ENCODE results near the gene CD2AP. TPM values are rescaled to one million over a fixed set of nuclear protein-coding genes. Genes with fewer than 3 reads are reported as not detected.

CD2AP gene
- total RNA-seq, 1 experiment from 2014 or later: 43.8 TPM

DNA sequence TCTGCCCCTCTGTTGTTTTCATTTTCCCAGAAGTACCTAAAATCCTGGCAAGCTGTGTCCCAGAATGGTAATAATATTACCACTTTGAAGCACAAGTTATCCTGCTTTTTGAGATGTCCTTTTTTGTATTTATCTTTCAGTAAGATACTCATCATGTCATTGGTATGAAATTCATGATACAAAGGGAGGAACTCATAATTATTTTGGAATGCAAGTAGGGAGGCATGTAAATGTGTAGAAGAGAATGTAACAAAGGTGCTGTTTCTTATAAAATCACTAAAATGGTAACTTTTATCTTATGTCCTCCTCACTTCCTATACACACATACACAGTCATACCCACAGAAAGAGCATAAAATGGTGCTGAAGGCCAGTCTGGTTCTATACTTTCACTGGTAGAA is 109.9 kb downstream of the CD2AP start:
- H3K9ac ChIP-seq (ENCODE audit: low read length): no peak overlapping the region
- intact Hi-C loops (cut with micrococcal nuclease): no loop called here
- CTCF ChIA-PET: no interaction called here
- no peaks in the 10 kb centered on the region for H3K9me3 ChIP-seq (ENCODE audit: control insufficient read depth in 1 of 2, insufficient read depth in 1 of 2, low read depth in 1 of 2, low read length in 2 of 2)
- H2AFZ ChIP-seq (ENCODE audit: low read depth, low read length, poor library complexity, severe bottlenecking): no peak overlapping the region
- peaks cover 2 to 6% of the 10 kb centered on the region in 2 experiments; a peak in 1 of 4 replicates for H3K36me3 ChIP-seq (ENCODE audit: control insufficient read depth in 1 of 2, insufficient read depth in 2 of 2, low read length in 2 of 2)
- H3K27me3 ChIP-seq (ENCODE audit: insufficient read depth, low read length): no peaks in the 10 kb centered on the region
- no peaks in the 10 kb centered on the region for H4K20me1 ChIP-seq (ENCODE audit: insufficient read depth)
- no peaks in the 10 kb centered on the region for H3K9me2 ChIP-seq (ENCODE audit: insufficient read depth)
- RAD21 ChIA-PET (ENCODE audit: low non-redundant PET in 1 of 2, low total read pairs in 2 of 2, uncharacterized antibody in 2 of 2, unreplicated experiment in 2 of 2): no interaction called here
- H3K4me2 ChIP-seq (ENCODE audit: low read length): no peak overlapping the region
- no peak for TF ChIP-seq EGR1 (IDR thresholded peaks at IDR 0.05; ENCODE audit: low read depth)
- TF ChIP-seq CEBPB (IDR thresholded peaks at IDR 0.05; ENCODE audit: low read depth): no peak
- TF ChIP-seq EZH2phosphoT487 (IDR thresholded peaks at IDR 0.05; ENCODE audit: borderline replicate concordance): no peak
- TF ChIP-seq SIN3A (IDR thresholded peaks at IDR 0.05; ENCODE audit: low read depth): no peak
- TF ChIP-seq, protein P1, sequence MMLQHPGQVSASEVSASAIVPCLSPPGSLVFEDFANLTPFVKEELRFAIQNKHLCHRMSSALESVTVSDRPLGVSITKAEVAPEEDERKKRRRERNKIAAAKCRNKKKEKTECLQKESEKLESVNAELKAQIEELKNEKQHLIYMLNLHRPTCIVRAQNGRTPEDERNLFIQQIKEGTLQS (IDR thresholded peaks at IDR 0.05): no peak
- no peak for TF ChIP-seq ELF1 (IDR thresholded peaks at IDR 0.05; ENCODE audit: borderline replicate concordance, low read depth)
- TF ChIP-seq SP1 (IDR thresholded peaks at IDR 0.05; ENCODE audit: low read depth): no peak
- TF ChIP-seq POLR2AphosphoS5 (IDR thresholded peaks at IDR 0.05; ENCODE audit: low read depth, low read length): no peak
- POLR2A ChIA-PET: no interaction called here
- no peak overlapping the region for H3K27ac ChIP-seq (ENCODE audit: low read depth, low read length)
- no peak for ATAC-seq
- H3K4me1 ChIP-seq (ENCODE audit: control insufficient read depth in 1 of 2, insufficient read depth in 2 of 2, low read length in 2 of 2): no peaks in the 10 kb centered on the region
- H3K4me3 ChIP-seq (replicated peaks in 1 of 2; ENCODE audit: low read depth in 1 of 2, low read length in 2 of 2): no peak overlapping the region
- no TSS peak for BruUV-seq (replicated peaks)
- DNase-seq (ENCODE audit: low read depth, low spot score): no peak
- H3K79me2 ChIP-seq (ENCODE audit: insufficient read depth, low read length): no peaks in the 10 kb centered on the region

DNA sequence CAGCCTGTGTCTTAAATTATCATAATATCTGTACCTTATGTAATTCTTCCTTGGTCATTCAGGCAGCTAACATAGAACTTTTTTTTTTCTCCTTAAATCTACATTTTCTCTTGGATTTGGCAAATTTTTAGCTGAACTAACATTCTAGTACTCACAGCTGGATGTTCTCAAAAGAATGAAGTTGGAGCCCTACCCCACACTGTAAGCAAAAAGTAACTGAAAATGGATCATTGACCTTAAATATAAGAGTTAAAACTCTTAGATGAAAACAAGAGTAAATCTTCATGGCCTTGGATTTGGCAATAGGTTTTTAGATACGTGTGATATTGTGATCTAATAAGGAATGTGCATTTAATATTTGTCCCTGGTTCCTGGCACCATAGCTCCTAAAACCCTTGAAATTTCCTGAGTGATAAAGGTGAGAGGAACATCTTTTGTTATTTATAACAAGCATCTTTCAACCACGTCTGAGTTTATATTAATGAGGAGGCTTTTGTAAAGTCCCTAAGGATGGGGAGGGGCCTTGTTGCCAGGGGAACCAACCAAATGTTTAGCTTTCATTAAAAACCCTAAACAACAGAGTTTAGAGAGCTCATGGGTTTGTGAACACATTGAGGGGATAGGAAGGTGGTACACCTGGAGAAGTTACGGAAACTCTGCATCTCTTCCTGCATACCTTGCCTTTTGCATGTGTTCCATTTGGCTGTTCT is 114.7 kb downstream of the CD2AP start:
- intact Hi-C loops (cut with micrococcal nuclease): no loop called here
- BruUV-seq (replicated peaks): no TSS peak
- ATAC-seq (no peak), DNase-seq (ENCODE audit: low read depth, low spot score) (no peak)
- no peaks in the 10 kb centered on the region for H3K9me2 ChIP-seq (ENCODE audit: insufficient read depth)
- H2AFZ ChIP-seq (ENCODE audit: low read depth, low read length, poor library complexity, severe bottlenecking): no peak overlapping the region
- no peak overlapping the region for H3K4me3 ChIP-seq (replicated peaks in 1 of 2; ENCODE audit: low read depth in 1 of 2, low read length in 2 of 2)
- H3K27me3 ChIP-seq (ENCODE audit: insufficient read depth, low read length): no peaks in the 10 kb centered on the region
- ChIA-PET RAD21 (ENCODE audit: low non-redundant PET in 1 of 2, low total read pairs in 2 of 2, uncharacterized antibody in 2 of 2, unreplicated experiment in 2 of 2) (no interaction called here), POLR2A (no interaction called here), CTCF (no interaction called here)
- H3K36me3 ChIP-seq (ENCODE audit: control insufficient read depth in 1 of 2, insufficient read depth in 2 of 2, low read length in 2 of 2): peaks cover 7 to 16% of the 10 kb centered on the region in 2 experiments; a peak in 3 of 4 replicates
- TF ChIP-seq EZH2phosphoT487 (IDR thresholded peaks at IDR 0.05; ENCODE audit: borderline replicate concordance): no peak
- TF ChIP-seq TCF7L2 (IDR thresholded peaks at IDR 0.05; ENCODE audit: borderline replicate concordance, extremely low read depth, insufficient read depth, insufficient read length): no peak
- no peak for TF ChIP-seq CEBPB (IDR thresholded peaks at IDR 0.05; ENCODE audit: low read depth)
- no peak for TF ChIP-seq SRF (IDR thresholded peaks at IDR 0.05; ENCODE audit: low read depth)
- no peak for TF ChIP-seq POLR2AphosphoS5 (IDR thresholded peaks at IDR 0.05; ENCODE audit: low read depth, low read length)
- TF ChIP-seq, protein P2, sequence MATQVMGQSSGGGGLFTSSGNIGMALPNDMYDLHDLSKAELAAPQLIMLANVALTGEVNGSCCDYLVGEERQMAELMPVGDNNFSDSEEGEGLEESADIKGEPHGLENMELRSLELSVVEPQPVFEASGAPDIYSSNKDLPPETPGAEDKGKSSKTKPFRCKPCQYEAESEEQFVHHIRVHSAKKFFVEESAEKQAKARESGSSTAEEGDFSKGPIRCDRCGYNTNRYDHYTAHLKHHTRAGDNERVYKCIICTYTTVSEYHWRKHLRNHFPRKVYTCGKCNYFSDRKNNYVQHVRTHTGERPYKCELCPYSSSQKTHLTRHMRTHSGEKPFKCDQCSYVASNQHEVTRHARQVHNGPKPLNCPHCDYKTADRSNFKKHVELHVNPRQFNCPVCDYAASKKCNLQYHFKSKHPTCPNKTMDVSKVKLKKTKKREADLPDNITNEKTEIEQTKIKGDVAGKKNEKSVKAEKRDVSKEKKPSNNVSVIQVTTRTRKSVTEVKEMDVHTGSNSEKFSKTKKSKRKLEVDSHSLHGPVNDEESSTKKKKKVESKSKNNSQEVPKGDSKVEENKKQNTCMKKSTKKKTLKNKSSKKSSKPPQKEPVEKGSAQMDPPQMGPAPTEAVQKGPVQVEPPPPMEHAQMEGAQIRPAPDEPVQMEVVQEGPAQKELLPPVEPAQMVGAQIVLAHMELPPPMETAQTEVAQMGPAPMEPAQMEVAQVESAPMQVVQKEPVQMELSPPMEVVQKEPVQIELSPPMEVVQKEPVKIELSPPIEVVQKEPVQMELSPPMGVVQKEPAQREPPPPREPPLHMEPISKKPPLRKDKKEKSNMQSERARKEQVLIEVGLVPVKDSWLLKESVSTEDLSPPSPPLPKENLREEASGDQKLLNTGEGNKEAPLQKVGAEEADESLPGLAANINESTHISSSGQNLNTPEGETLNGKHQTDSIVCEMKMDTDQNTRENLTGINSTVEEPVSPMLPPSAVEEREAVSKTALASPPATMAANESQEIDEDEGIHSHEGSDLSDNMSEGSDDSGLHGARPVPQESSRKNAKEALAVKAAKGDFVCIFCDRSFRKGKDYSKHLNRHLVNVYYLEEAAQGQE (IDR thresholded peaks at IDR 0.05; ENCODE audit: low read depth): no peak
- TF ChIP-seq JUND (IDR thresholded peaks at IDR 0.05): no peak
- TF ChIP-seq SIN3A (IDR thresholded peaks at IDR 0.05; ENCODE audit: low read depth): no peak
- TF ChIP-seq CBX3 (IDR thresholded peaks at IDR 0.05; ENCODE audit: low read depth): no peak
- no peak for TF ChIP-seq ELF1 (IDR thresholded peaks at IDR 0.05; ENCODE audit: borderline replicate concordance, low read depth)
- TF ChIP-seq, protein P1 (IDR thresholded peaks at IDR 0.05): no peak
- TF ChIP-seq EGR1 (IDR thresholded peaks at IDR 0.05; ENCODE audit: low read depth): no peak
- no peak for TF ChIP-seq EZH2 (IDR thresholded peaks at IDR 0.05)
- no peaks in the 10 kb centered on the region for H4K20me1 ChIP-seq (ENCODE audit: insufficient read depth)
- no peaks in the 10 kb centered on the region for H3K79me2 ChIP-seq (ENCODE audit: insufficient read depth, low read length)
- no peak overlapping the region for H3K27ac ChIP-seq (ENCODE audit: low read depth, low read length)
- H3K9me3 ChIP-seq (ENCODE audit: control insufficient read depth in 1 of 2, insufficient read depth in 1 of 2, low read depth in 1 of 2, low read length in 2 of 2): no peaks in the 10 kb centered on the region
- no peak overlapping the region for H3K9ac ChIP-seq (ENCODE audit: low read length)
- H3K4me2 ChIP-seq (ENCODE audit: low read length): no peak overlapping the region
- H3K4me1 ChIP-seq (ENCODE audit: control insufficient read depth in 1 of 2, insufficient read depth in 2 of 2, low read length in 2 of 2): no peaks in the 10 kb centered on the region
